Heart right ventricle (tissue), 16 donors: ENCODE data around the gene CDH11. TPM values are rescaled to one million over a fixed set of nuclear protein-coding genes. Genes with fewer than 3 reads are reported as not detected.

Experiments
- ATAC-seq, 8 donors: fragments of 200-7000 bp; cut with Tn5 transposase; one replicate each; pipeline ENCODE4 v1.9.1; 2020; ENCODE audit warnings: mild to moderate bottlenecking in 8 of 8, moderate library complexity in 8 of 8, moderate number of reproducible peaks in 1 of 8
- DNase-seq, 2 donors: peaks; one replicate each; pipeline ENCODE4 v3.0.0-alpha.2; 2020
- H3K27ac ChIP-seq, 10 donors: fragments of 200-600 bp; sonication (generic) in 2 of 10; one replicate each; pipeline versions ENCODE4 v1.5.0 to v1.8.0; 2020 to 2022; ENCODE audit warnings: mild to moderate bottlenecking in 3 of 10
- H3K27me3 ChIP-seq, 7 donors: fragments of 200-600 bp; one replicate each; pipeline ENCODE4 v1.8.0; 2021 to 2022; ENCODE audit warnings: mild to moderate bottlenecking in 2 of 7
- H3K36me3 ChIP-seq, 9 donors: fragments of 200-600 bp; sonication (generic) in 1 of 9; one replicate each; pipeline versions ENCODE4 v1.5.0 to v1.8.0; 2020 to 2022; ENCODE audit warnings: mild to moderate bottlenecking in 2 of 9
- H3K4me1 ChIP-seq, 9 donors: fragments of 200-600 bp; sonication (generic) in 1 of 9; one replicate each; pipeline versions ENCODE4 v1.5.0 to v1.8.0; 2020 to 2022; ENCODE audit warnings: mild to moderate bottlenecking in 4 of 9
- H3K4me3 ChIP-seq, 10 donors: fragments of 200-600 bp; sonication (generic) in 2 of 10; one replicate each; pipeline versions ENCODE4 v1.5.0 to v1.8.0; 2020 to 2022; ENCODE audit warnings: mild to moderate bottlenecking in 7 of 10, moderate library complexity in 2 of 10
- H3K9me3 ChIP-seq, 11 donors: fragments of 200-600 bp in 10 of 11; sonication (generic) in 2 of 11; one replicate each; pipeline versions ENCODE4 v1.5.0 to v1.8.0; 2013 to 2022; ENCODE audit warnings: mild to moderate bottlenecking in 2 of 11, control low read depth in 1 of 11, moderate library complexity in 1 of 11
- whole genome bisulfite sequencing, 2 donors: extraction: QIAGEN DNeasy Blood & Tissue Kit; methylation state at CpG; one replicate each; pipeline ENCODE4 v1.1.7; 2013; ENCODE audit warnings: inconsistent platforms in 1 of 2; 5-methylcytosine and 5-hydroxymethylcytosine counted together
- intact Hi-C, 10 donors: fragments of 100-400 bp; cut with DNase I; formaldehyde crosslinking; loops; one replicate each; pipeline versions ENCODE4 v1.11.1 to v1.14.2; 2022
- polyA plus RNA-seq, 2 donors: library from polyadenylated mRNA; stranded (reverse); fragments of 200-250 nt; gene quantifications; one replicate each; pipeline ENCODE4 v1.2.3, GENCODE V29; 2013
- total RNA-seq, 10 donors: library from RNA; stranded (reverse); fragmentation: NEBNext Ultra II Directional in 3 of 10; extraction: Animal tissue kit (Norgen Biotek cat#: 25700) in 3 of 10; gene quantifications; one replicate each; pipeline versions ENCODE4 v1.2.1 to v1.2.4, GENCODE V29; 2021 to 2023
- TF ChIP-seq, protein P1 (sequence below), 9 donors: fragments of 200-600 bp; sonication (generic) in 2 of 9; IDR thresholded peaks; one replicate each; pipeline versions ENCODE4 v1.5.0 to v1.8.0; 2021 to 2022; ENCODE audit warnings: antibody characterized with exemption in 9 of 9, mild to moderate bottlenecking in 5 of 9, moderate library complexity in 1 of 9
- donor health status: Arrhythmogenic right ventricular cardiomyopathy.
- donor health status: ischemic (EF 13 %, LVEDD 7.1; RV severe dilation, severe dysfunction).
- donor health status: healthy with polysubstance abuse.
- donor health status: DM: no; HTN: yes; CAD: no.
- donor health status: DM: no; HTN: no; CAD: no.
- donor health status: ischemic (EF 25% LVEDD 6.9; RV normal size, moderate dysfunction).
- donor health status: ischemic (EF 25% LVEDD 5.7; RV mildly dilated, moderate dysfunction).
- donor health status: healthy.
- donor health status: DM: yes; HTN: yes; CAD: no.
- donor health status: Ischemic cardiomyopathy.
- donor health status: ischemic (EF 35%, LVEDD 5.7; RV mildly dilated, moderate dysfunction).
- donor health status: nonischemic (EF 11% LVEDD 7.7; RV severe dilation, severe dysfunction).
- donor health status: DM: yes; HTN: yes; CAD: no.
- donor health status: PGD.
- donor health status: ischemic (EF 29% LVEDD 5.4; RV normal size, mild dysfunction).
- donor health status: nonischemic (EF 23%, LVEDD 6.1; RV moderate dilation, normal function).

The CDH11 gene
- total and polyA plus RNA-seq, 12 donors, result 1.7 to 29.6 (median 6.5) TPM

DNA sequence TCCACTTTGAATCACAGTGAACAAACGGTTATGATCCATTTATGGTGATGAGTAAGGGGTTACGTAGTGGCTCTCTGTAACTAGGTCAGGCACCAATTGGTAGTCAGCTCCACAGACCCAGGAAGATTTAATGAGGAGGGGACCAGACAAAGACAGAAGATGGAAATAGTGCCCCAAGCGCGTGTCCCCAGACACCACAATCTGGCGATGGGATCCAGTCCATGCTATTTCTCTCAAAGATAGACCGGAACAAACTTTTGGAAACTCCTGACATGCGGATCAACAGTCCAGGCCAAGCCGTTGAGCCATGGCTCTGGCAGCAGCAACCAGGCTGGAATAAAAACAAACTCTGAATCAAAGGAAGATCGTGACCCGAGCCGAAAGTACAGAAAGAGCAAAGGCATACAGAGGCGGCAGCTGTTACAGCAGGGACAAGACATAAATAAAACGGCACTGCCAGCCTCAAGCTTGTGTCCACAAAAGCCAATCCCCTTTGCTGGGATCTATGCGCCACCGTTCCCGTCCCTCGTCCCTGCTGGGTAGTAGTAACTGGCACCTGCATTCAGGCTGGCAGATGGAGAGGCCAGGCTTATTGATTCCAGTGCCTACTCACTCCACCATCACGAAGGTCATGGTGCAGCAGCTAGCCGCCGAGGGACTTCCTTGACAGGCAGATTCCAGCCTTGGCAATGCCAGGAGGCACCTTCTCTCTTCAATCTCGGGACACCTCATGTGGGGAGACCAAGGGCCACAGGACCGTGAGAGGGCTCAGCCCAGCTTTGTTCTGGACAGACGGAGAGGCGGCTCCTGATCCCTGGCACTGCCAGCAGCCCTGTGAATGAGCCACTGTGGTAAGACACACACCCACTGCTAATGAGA lies 50.2 kb downstream of the CDH11 start:
- ATAC-seq (peak; percentile 50 to 74 (median 60)), DNase-seq (peak; percentile 21)
- TF ChIP-seq, protein P1, sequence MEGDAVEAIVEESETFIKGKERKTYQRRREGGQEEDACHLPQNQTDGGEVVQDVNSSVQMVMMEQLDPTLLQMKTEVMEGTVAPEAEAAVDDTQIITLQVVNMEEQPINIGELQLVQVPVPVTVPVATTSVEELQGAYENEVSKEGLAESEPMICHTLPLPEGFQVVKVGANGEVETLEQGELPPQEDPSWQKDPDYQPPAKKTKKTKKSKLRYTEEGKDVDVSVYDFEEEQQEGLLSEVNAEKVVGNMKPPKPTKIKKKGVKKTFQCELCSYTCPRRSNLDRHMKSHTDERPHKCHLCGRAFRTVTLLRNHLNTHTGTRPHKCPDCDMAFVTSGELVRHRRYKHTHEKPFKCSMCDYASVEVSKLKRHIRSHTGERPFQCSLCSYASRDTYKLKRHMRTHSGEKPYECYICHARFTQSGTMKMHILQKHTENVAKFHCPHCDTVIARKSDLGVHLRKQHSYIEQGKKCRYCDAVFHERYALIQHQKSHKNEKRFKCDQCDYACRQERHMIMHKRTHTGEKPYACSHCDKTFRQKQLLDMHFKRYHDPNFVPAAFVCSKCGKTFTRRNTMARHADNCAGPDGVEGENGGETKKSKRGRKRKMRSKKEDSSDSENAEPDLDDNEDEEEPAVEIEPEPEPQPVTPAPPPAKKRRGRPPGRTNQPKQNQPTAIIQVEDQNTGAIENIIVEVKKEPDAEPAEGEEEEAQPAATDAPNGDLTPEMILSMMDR (IDR thresholded peaks at IDR 0.05), result no peak
- no peaks in the 10 kb centered on the region for H3K9me3 ChIP-seq
- no peaks in the 10 kb centered on the region for H3K36me3 ChIP-seq
- peak overlapping the region in 8 of 10 donors; percentile 35 to 69 (median 48) for H3K27ac ChIP-seq
- intact Hi-C loops, result no loop called here
- H3K4me3 ChIP-seq, result peak overlapping the region in 6 of 10 donors; percentile 4 to 40 (median 21)
- H3K27me3 ChIP-seq, result no peaks in the 10 kb centered on the region
- 57 to 74% methylated on average over 24 of the region's 24 CpGs for WGBS, 2 donors
- peaks cover 0 to 44% (median 27%) of the 10 kb centered on the region in 9 donors for H3K4me1 ChIP-seq

DNA sequence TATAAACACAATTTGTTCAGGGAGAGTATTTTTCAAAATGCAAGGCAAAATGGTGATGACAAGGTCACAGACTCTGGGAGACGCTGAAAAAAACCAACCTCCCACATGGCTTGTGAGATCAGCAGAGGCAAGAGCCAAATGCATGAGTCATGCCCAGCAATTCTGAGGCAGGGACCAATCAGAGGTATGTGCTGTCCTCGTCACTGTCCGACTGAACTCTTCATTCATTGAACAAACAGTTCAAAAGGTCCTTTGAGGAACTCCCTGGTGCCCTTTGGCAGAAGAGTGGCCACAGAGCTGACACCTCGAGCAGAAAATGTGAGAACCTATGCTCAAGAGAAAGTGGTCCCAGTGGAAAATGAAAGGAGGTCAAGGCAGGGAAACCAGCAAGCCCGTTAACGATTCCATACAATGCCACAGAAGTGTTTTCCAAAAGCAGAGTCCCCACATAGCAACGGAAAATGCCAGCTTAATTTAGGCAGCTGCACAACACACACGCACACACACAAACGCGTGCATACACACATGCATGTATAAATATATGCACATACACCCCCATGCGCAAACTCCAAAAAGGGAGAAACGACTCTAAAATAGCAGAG lies 50.9 kb downstream of the CDH11 start:
- ATAC-seq, result peak; percentile 90 to 97 (median 95)
- Histone ChIP-seq H3K4me3 (peak overlapping the region in 6 of 10 donors; percentile 4 to 40 (median 21)), H3K4me1 (peaks cover 0 to 44% (median 27%) of the 10 kb centered on the region in 9 donors), H3K36me3 (no peaks in the 10 kb centered on the region), H3K27me3 (no peaks in the 10 kb centered on the region), H3K27ac (peak overlapping the region in 8 of 10 donors; percentile 35 to 69 (median 51)), H3K9me3 (no peaks in the 10 kb centered on the region)
- intact Hi-C loops, result no loop called here
- DNase-seq, result peak; percentile 21 to 81
- TF ChIP-seq, protein P1 (IDR thresholded peaks at IDR 0.05), result no peak
- 42 to 53% methylated on average over 12 of the region's 12 CpGs for whole genome bisulfite sequencing, 2 donors

DNA sequence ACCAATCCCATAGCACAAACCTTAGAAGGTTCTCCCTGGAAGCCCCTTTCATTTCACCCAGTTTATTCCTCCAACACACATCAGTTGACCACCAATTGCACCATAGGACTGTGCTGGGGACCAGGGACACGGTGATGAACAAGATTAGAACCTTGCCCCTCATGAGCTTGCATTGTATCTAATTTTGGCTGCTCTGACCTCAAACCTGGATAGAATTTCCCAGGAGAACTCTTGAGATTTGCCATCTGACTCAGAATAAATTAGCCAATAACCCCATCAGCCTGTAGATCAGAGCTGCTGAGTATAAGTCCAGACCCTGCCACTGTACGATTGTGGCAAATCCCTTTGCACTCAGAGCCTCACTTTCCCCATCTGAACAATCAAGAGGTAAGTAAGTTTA lies 52.1 kb downstream of the CDH11 start:
- Histone ChIP-seq H3K4me1 (peaks cover 0 to 44% (median 27%) of the 10 kb centered on the region in 9 donors), H3K27ac (no peak overlapping the region), H3K4me3 (no peak overlapping the region), H3K27me3 (no peaks in the 10 kb centered on the region), H3K9me3 (no peaks in the 10 kb centered on the region), H3K36me3 (no peaks in the 10 kb centered on the region)
- intact Hi-C loops, result no loop called here
- WGBS, 2 donors, result 78 to 94% methylated on average over 2 of the region's 2 CpGs
- ATAC-seq (no peak), DNase-seq (no peak)
- TF ChIP-seq, protein P1 (IDR thresholded peaks at IDR 0.05), result no peak

DNA sequence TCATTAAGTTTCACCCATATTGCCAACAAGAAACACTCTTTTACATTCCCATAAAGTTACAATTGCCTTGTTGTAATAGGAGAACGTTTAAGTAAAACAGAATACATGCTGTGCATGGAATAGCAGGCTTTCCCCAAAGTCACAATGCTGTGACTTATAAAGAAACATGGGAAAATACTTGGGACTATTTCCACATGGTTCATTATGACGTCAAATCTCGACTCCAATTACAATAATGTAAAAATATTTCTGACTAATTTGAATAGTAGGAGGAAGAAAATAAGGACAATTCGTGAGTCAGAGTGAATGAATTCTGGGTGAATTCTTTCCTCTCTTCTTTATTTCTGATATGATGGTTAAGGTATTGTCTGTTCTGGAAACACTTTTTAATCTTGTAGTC lies 52.8 kb downstream of the CDH11 start:
- intact Hi-C loops, result no loop called here
- no peak overlapping the region for H3K4me3 ChIP-seq
- H3K4me1 ChIP-seq, result peaks cover 0 to 44% (median 27%) of the 10 kb centered on the region in 9 donors
- H3K27me3 ChIP-seq, result no peaks in the 10 kb centered on the region
- TF ChIP-seq, protein P1 (IDR thresholded peaks at IDR 0.05), result no peak
- DNase-seq (no peak), ATAC-seq (no peak)
- no peaks in the 10 kb centered on the region for H3K9me3 ChIP-seq
- peaks cover 0 to 2% (median 0%) of the 10 kb centered on the region in 9 donors for H3K36me3 ChIP-seq
- 59 to 66% methylated on average over 4 of the region's 4 CpGs for WGBS, 2 donors
- H3K27ac ChIP-seq, result no peak overlapping the region
